PC-9 (cell line): ENCODE measurements around the gene MALSU1. TPM values are rescaled to one million over a fixed set of nuclear protein-coding genes. Genes with fewer than 3 reads are reported as not detected.

Experiments
- BruUV-seq: library from RNA; stranded (reverse); fragments of 400-500 nt; replicated peaks from 2 replicates; lab custom pipeline; 2021; lab: Mats Ljungman, UMichigan
- CTCF ChIA-PET: fragments of 300-600 bp; sonication (Branson Sonifier 250); formaldehyde crosslinking; loops from one replicate; lab custom pipeline; 2022; ENCODE audit warnings: antibody characterized with exemption; lab: Charles Lee
- POLR2A ChIA-PET: fragments of 300-600 bp; sonication (Branson Sonifier 250); formaldehyde crosslinking; loops from one replicate; lab custom pipeline; 2022; ENCODE audit warnings: antibody characterized with exemption; ENCODE audit not compliant: unreplicated experiment; lab: Charles Lee
- DNase-seq, 2 experiments: peaks; one replicate each; pipeline versions ENCODE4 v3.0.0 to v3.0.0-alpha.2; 2015 to 2022; ENCODE audit warnings: mixed read lengths in 1 of 2
- H2AFZ ChIP-seq: fragments of 200-600 bp; sonication (generic); 2 replicates; pipeline ENCODE4 v1.8.1; 2017; ENCODE audit warnings: antibody characterized with exemption
- H3F3A ChIP-seq: fragments of 200-600 bp; sonication (generic); 2 replicates; pipeline ENCODE4 v1.8.1; 2017; ENCODE audit warnings: antibody characterized with exemption, mild to moderate bottlenecking, low read depth; ENCODE audit not compliant: insufficient read depth
- H3K27ac ChIP-seq: fragments of 200-600 bp; sonication (generic); 2 replicates; pipeline ENCODE4 v1.6.1; 2016; ENCODE audit warnings: mixed run types
- H3K27me3 ChIP-seq: fragments of 200-600 bp; sonication (generic); 2 replicates; pipeline ENCODE4 v1.6.1; 2016; ENCODE audit warnings: low read depth, mixed run types; ENCODE audit not compliant: insufficient read depth
- H3K36me3 ChIP-seq: fragments of 200-600 bp; sonication (generic); 2 replicates; pipeline ENCODE4 v1.6.1; 2016; ENCODE audit warnings: low read depth, mixed run types
- H3K4me1 ChIP-seq: fragments of 200-600 bp; sonication (generic); replicated peaks from 2 replicates; pipeline ENCODE4 v1.6.1; 2016; ENCODE audit warnings: mixed run types; ENCODE audit not compliant: insufficient read depth
- H3K4me2 ChIP-seq: fragments of 200-600 bp; sonication (generic); 2 replicates; pipeline ENCODE4 v1.6.1; 2017; ENCODE audit warnings: mixed run types
- H3K4me3 ChIP-seq: fragments of 200-600 bp; sonication (generic); 2 replicates; pipeline ENCODE4 v1.6.1; 2016; ENCODE audit warnings: mixed run types
- H3K79me2 ChIP-seq: fragments of 200-600 bp; sonication (generic); 2 replicates; pipeline ENCODE4 v1.6.1; 2017; ENCODE audit warnings: low read depth, mixed run types
- H3K9me2 ChIP-seq: fragments of 200-600 bp; sonication (generic); 2 replicates; pipeline ENCODE4 v1.8.1; 2017; ENCODE audit warnings: mild to moderate bottlenecking; ENCODE audit not compliant: insufficient read depth
- H3K9me3 ChIP-seq: fragments of 200-600 bp; sonication (generic); 2 replicates; pipeline ENCODE4 v1.8.1; 2016; ENCODE audit warnings: low read depth; ENCODE audit not compliant: insufficient read depth
- H4K20me1 ChIP-seq: fragments of 200-600 bp; sonication (generic); 2 replicates; pipeline ENCODE4 v1.8.1; 2017; ENCODE audit not compliant: insufficient read depth
- EZH2 ChIP-seq: fragments of 200-600 bp; sonication (generic); IDR thresholded peaks from 2 replicates; pipeline ENCODE4 v1.8.0; 2017; ENCODE audit warnings: antibody characterized with exemption, low read depth
- intact Hi-C: fragments of 100-400 bp; cut with micrococcal nuclease; formaldehyde crosslinking; loops from one replicate; pipeline ENCODE4 v1.10.0; 2022; ENCODE audit not compliant: unreplicated experiment
- total RNA-seq: library from RNA; stranded (reverse); gene quantifications from 2 replicates; pipeline ENCODE4 v1.2.3, GENCODE V29; 2021
- TF ChIP-seq, protein P1 (sequence below): fragments of 200-600 bp; sonication (generic); conservative IDR thresholded peaks from 2 replicates; pipeline ENCODE4 v1.6.1; 2017; ENCODE audit warnings: mixed run types, antibody characterized with exemption, mild to moderate bottlenecking, moderate library complexity

The MALSU1 gene
- total RNA-seq, 1 experiment from 2014 or later = 105 TPM

- Histone ChIP-seq H3K79me2 (peaks cover 24% of the 10 kb centered on the region), H2AFZ (no peak overlapping the region), H3K4me3 (no peak overlapping the region), H3K4me1 (peaks cover 40% of the 10 kb centered on the region), H3K27me3 (no peaks in the 10 kb centered on the region), H3K4me2 (no peak overlapping the region), H3F3A (peaks cover 71% of the 10 kb centered on the region), H3K27ac (no peak overlapping the region), H3K9me2 (no peaks in the 10 kb centered on the region), H4K20me1 (peaks cover 6% of the 10 kb centered on the region; the same call in 1 of the 2 replicates), H3K9me3 (peaks cover 12% of the 10 kb centered on the region), H3K36me3 (peaks cover 75% of the 10 kb centered on the region)
- BruUV-seq = no TSS peak
- ChIA-PET POLR2A (no interaction called here), CTCF (no interaction called here)
- TF ChIP-seq, protein P1, sequence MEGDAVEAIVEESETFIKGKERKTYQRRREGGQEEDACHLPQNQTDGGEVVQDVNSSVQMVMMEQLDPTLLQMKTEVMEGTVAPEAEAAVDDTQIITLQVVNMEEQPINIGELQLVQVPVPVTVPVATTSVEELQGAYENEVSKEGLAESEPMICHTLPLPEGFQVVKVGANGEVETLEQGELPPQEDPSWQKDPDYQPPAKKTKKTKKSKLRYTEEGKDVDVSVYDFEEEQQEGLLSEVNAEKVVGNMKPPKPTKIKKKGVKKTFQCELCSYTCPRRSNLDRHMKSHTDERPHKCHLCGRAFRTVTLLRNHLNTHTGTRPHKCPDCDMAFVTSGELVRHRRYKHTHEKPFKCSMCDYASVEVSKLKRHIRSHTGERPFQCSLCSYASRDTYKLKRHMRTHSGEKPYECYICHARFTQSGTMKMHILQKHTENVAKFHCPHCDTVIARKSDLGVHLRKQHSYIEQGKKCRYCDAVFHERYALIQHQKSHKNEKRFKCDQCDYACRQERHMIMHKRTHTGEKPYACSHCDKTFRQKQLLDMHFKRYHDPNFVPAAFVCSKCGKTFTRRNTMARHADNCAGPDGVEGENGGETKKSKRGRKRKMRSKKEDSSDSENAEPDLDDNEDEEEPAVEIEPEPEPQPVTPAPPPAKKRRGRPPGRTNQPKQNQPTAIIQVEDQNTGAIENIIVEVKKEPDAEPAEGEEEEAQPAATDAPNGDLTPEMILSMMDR = no peak
- no peak for TF ChIP-seq EZH2
- DNase-seq = no peak
- intact Hi-C loops = no loop called here
Observed at GRCh38 chr7:23338863-23339262, 39.7 kb downstream of the MALSU1 start.

DNA sequence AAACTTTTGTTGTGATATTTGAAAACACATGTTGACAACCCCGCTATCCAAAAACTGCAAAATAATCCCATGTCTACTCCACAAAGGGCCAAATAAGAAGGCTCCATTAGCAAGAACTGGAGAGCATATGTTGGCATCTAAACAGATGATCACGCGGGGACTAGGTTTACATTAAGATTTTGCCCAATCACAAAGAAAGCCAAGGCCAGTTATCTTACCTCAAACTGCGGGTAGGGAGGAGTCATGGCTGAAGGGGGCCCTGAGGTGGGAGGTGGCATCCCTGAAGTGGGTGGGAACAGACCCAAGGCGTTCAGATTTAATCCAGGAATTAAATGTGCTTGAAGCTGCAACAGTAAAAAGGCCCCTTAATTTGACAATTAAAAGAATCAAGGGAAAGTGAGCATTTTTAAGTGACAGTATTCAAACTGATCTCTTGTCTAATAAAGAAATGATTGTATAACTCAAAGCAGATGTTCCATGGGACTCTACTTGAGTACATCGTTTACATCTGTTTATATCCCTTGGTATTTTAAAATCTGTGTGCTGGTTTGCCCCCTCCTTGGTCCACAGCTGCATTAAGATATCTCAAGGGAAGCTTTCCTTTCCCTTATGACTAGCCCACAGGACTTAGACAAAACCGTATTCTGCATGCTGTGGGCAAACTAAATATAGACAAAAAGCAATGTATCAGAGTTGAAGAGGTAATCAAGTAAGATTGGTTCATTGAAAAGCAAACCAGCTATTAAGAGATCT is 42.9 kb downstream of the MALSU1 start:
- Histone ChIP-seq H3K4me3 (no peak overlapping the region), H3F3A (peaks cover 62% of the 10 kb centered on the region), H3K36me3 (peaks cover 88% of the 10 kb centered on the region), H3K9me2 (no peaks in the 10 kb centered on the region), H2AFZ (no peak overlapping the region), H3K4me1 (peaks cover 40% of the 10 kb centered on the region), H3K27me3 (no peaks in the 10 kb centered on the region), H3K9me3 (peaks cover 12% of the 10 kb centered on the region), H4K20me1 (no peaks in the 10 kb centered on the region), H3K27ac (no peak overlapping the region), H3K79me2 (peaks cover 50% of the 10 kb centered on the region), H3K4me2 (no peak overlapping the region)
- POLR2A ChIA-PET = no interaction called here
- CTCF ChIA-PET = no interaction called here
- TF ChIP-seq, protein P1 = no peak
- no peak for TF ChIP-seq EZH2
- BruUV-seq = no TSS peak
- intact Hi-C loops = loop anchor here (10.0 kb wide), 1 partner anchor 157 kb away; the partner anchor contains the start of gene NUP42
- no peak for DNase-seq

GRCh38 chr7:23343102-23343501 is 44.0 kb downstream of the MALSU1 start:
- peaks cover 49% of the 10 kb centered on the region for H3K4me1 ChIP-seq
- ChIA-PET CTCF (no interaction called here), POLR2A (no interaction called here)
- no peaks in the 10 kb centered on the region for H4K20me1 ChIP-seq
- no peaks in the 10 kb centered on the region for H3K9me2 ChIP-seq
- H3K4me2 ChIP-seq = no peak overlapping the region
- peaks cover 44% of the 10 kb centered on the region for H3K79me2 ChIP-seq
- H3K9me3 ChIP-seq = peaks cover 6% of the 10 kb centered on the region
- DNase-seq = no peak
- no peak overlapping the region for H2AFZ ChIP-seq
- H3K27me3 ChIP-seq = no peaks in the 10 kb centered on the region
- TF ChIP-seq, protein P1 = no peak
- no peak for TF ChIP-seq EZH2
- BruUV-seq = no TSS peak
- H3K36me3 ChIP-seq = peaks cover 81% of the 10 kb centered on the region
- no peak overlapping the region for H3K4me3 ChIP-seq
- no peak overlapping the region for H3K27ac ChIP-seq
- intact Hi-C loops = loop anchor here (10.0 kb wide), 1 partner anchor 158 kb away; the partner anchor contains the start of gene NUP42
- H3F3A ChIP-seq = peaks cover 62% of the 10 kb centered on the region
